GM20431 (cell line): ENCODE measurements around the gene CLCNKB.

ENCODE experiments used
- in situ Hi-C: fragments of 300-500 bp; cut with MseI, MboI; formaldehyde crosslinking; loops from one replicate; pipeline ENCODE4 v1.15.0; 2020; ENCODE audit warnings: low sequenced_read_pairs; ENCODE audit not compliant: unreplicated experiment

The CLCNKB gene

DNA sequence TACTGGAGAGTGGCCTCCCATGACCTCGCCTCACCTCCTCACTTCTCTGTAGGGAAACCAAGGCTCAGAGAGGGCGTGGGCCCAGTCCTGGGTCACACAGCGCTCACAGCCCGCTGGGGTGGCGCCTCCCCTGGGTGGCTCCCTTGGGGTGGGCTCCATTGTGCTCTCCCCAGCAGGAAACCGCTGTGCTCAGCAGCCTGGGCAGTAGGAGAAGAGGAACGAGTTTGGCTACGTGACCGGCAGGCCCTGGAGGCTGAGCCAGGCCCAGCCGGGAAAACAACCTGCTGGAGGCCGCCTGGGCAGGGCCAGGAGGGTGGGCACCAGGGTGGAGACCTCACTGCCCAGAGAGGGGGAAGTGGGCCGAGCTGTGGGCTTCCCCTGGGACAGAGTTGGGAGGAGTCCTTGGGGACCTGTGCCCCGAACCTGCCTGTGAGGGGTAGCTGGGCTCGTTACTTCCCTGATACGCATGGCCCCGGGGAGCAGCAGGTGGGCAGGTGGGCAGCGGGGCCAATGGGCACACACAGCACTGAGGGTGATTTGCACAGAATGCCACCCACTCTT is 44.8 kb downstream of the CLCNKB start:
- in situ Hi-C loops = loop anchor here (25.0 kb wide), 1 partner anchor 274 kb away; the partner anchor contains the start of genes FBXO42 and SZRD1

DNA sequence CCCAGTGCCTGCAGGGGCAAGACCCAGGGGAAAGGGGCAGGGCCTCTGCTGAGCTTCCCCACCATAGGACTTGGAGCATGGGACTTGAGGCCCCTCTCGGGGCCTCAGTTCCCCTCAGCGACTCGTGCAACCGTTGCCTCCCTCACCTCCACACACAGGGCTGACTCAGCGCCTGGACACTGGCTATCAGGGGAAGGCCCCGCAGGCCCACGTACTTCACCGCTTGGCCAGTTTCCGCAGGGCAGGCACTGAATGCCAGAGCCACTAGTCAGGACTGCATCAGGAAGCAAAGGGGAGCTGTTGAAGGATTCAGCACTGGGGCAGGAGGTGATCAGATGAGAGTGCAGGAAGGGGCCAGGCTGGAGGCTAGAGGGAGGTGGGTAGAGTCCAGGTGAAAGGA is 45.4 kb downstream of the CLCNKB start:
- in situ Hi-C loops = loop anchor here (25.0 kb wide), 1 partner anchor 273 kb away; the partner anchor contains the start of genes FBXO42 and SZRD1

DNA sequence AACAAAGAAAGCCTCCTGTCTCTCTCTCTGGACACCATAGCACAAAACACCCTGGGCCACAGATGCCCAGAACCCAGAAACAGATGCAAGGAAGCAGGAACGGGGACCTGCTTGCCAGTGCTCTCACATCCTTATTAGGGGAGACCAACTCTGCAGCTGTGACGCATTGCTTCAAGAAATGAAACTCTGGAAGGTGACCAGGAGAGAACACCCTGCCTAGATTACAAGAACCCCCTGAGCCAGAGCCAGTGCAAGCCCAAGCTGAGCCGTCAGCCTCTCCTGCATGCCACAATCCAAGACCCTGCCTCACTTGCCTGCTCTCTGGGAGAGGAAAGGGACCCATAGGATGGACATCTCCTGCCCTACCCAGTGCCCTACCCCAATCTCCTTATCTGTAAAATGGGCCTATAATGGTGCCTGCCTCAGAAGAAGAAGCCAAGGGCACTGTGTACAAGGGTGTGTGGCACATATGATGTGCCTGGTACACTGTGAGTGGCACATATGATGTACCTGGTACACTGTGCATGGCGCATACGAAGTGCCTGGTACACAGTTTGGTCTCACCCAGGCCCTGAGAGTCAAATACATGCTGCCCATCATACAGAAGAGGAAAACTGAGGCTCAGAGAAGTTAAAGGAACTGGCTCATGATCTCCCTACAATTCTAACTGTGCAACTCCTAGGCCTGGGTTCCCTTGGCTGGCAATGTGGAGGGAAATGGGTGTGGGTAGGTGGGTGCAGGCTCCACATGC is 46.7 kb downstream of the CLCNKB start:
- in situ Hi-C loops = loop anchor here (25.0 kb wide), 1 partner anchor 272 kb away; the partner anchor contains the start of genes FBXO42 and SZRD1

DNA sequence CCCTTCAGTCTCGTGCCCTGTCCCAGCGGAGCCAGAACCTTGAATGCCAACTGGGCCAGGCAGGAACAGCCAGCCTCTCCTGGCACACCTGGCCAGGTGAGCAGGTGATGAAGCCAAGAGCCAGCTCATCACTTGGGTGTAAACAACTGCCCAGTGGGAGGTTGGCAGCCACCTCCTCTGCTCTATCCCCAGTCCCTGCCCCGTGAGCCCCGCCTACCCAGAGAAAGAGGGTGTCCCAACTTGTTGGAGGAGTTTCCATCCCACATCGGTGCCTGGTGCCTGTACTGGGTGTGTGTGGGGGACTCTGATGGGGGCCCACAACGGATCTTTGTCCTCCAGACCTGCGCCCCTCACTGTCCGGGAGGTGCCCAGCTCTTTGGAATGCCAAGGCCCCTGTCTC is 47.7 kb downstream of the CLCNKB start:
- in situ Hi-C loops = loop anchor here (25.0 kb wide), 1 partner anchor 271 kb away; the partner anchor contains the start of genes FBXO42 and SZRD1

DNA sequence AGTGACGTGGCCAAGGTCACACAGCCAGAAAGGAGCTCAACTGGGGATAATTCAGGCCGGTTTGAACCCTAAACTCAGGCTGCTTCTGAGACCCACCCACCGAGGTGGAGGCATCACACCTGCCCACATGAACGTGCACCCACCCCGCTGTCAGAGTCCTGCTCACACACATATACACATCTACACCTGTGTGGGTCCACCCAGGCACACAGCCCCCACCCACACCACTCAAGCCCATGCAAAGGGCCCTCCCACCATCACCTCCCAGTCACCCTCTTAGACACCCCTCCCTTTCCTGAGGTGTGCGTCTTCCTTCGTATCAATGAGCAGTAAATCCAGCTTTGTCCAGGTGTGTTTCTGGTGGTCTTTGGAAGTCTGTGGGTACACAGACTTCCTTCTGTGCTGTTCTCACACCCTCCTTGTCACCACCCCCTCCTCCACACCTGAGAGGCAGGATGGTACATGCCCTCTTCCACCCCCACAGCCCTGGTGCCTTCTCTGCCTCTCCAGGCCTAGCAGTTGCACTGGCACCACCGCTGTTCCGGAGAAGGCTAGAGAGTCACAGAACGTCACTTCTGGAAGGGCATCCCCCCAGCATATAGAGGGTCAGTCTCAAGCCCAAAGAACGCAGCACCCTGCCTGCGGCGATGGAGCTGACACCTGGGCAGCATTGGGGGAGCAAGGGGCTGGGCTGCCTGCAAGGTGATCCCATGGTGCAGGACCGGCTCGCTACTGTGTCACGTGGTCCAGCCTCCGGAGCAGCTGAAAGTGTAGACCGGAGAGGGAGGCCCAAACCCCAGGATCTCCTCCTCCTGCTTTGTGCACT is 48.7 kb downstream of the CLCNKB start:
- in situ Hi-C loops = loop anchor here (25.0 kb wide), 1 partner anchor 270 kb away; the partner anchor contains the start of genes FBXO42 and SZRD1

DNA sequence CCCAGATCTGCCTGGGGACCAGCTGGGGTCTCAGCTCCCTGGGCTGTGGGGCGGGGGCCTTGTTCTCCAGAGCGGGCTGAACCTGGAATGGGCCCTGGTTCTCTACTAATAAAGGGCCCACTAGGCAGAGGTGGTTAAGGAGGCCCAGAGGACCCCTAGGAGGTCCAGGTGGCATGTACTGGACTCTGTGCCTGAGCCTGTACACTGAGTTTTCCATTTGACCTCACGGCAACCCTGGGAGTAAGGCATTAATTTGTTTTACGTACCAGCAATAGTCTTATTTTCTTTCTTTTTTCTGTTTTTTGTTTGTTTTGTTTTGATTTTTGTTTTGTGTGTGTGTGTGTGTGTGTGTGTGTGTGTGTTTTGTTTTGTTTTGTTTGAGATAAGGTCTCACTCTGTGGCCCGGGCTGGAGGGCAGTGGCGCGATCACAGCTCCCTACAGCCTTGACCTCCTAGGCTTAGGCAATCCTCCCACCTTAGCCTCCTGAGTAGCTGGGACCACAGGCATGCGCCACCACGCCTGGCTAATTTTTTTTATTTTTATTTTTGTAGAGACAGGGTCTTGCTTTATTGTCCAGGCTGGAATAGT is 49.4 kb downstream of the CLCNKB start:
- in situ Hi-C loops = loop anchor here (25.0 kb wide), 1 partner anchor 269 kb away; the partner anchor contains the start of genes FBXO42 and SZRD1

DNA sequence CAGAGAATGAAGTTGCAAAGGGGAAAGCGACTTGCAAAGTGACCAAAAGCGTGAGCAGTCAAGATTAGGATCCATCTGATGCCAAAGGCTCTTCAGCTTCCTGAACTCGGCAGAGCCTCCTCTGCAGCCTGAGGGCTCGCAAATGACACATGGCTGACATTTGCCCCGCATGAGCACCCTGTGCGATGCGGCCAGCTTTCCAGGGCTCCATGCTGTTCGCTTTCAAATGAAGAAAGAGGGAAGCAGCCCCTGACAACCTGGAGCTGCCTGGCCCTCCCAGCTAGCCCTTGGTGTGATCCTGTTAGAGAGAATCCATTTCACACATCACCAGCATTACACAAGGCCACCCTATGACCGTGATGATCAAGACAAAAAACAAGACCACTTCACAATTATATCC is 50.0 kb downstream of the CLCNKB start:
- in situ Hi-C loops = loop anchor here (25.0 kb wide), 1 partner anchor 269 kb away; the partner anchor contains the start of genes FBXO42 and SZRD1

DNA sequence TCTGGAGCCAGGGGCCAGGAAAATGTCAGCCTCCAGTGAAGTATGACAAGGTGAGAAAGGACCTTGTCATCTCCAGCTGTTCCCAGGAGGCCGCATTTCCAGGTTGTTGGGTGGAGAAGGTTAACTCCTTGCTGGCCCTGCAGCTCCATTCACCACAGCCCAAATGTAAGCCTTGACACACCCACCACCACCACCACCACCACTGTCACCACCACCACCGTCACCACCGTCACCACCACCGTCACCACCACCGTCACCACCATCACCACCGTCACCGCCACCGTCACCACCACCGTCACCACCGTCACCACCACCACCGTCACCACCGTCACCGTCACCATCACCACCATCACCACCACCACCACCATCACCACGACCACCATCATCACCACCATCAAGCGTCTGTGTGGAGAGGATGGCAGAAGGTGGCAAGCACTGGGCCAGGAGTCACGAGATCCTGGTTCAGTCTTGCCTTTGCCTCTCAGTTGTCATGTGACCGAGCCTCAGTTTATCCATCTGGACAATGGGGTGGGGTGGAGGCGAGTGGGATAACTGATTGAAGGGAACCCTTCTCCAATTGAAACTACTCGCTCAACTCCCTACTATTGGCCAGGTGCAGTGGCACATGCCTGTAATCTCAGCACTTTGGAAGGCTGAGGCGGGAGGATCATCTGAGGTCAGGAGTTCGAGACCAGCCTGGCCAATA is 51.0 kb downstream of the CLCNKB start:
- in situ Hi-C loops = loop anchor here (25.0 kb wide), 1 partner anchor 268 kb away; the partner anchor contains the start of genes FBXO42 and SZRD1

DNA sequence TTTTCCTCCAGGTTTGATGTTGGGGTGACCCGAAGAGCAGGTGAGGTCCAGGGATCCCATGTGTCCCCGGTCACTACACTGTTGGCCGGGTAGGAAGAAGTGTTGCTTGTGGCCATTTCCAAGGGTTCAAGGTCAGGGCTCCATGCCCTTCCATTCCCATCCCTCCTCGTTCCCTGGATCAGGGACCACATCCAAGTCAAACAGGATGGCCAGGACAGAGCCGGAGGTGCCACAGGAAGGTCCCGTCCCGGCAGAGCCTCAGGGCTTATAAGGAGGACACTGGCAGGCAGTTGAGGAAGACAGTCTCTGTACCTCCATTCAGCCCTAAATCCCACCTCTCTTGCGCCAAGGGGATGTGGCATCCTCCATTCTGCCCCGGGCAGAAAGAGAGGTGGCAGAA is 51.9 kb downstream of the CLCNKB start:
- in situ Hi-C loops = loop anchor here (25.0 kb wide), 1 partner anchor 267 kb away; the partner anchor contains the start of genes FBXO42 and SZRD1

DNA sequence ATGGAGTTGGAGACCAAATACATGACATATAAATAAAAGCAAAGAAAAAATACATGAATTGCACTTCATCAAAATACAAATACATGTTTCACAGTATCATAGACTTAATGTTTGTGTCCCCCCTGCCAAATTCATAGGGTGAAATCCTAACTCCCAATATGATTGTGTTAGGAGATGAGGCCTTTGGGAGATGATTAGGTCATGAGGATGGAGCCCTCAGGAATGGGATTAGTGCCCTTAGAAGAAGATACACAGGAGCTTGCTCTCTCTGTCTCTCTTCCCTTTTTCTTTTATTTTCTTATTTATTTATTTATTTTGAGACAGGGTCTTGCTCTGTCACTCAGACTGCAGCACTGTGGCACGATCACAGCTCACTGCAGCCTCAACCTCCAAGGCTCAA is 55.8 kb downstream of the CLCNKB start:
- in situ Hi-C loops = loop anchor here (25.0 kb wide), 1 partner anchor 263 kb away; the partner anchor contains the start of genes FBXO42 and SZRD1

DNA sequence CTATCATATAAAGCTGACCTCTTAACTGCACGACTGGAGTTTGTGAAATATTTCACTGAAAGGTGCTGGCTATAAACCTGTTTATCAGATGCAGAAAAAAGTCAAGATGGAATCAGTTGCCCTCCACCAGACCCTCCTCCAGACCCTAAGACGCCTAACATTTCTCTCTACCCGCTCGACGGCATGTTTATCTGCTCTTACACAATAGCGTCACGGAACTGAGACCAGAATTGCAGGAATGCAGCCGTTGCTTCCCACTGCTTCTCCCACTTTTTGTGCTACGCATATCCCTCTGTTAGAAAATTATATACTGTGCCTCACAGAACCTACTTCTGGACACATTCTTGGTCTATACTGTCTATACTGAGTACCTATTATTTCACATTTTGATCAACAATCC is 58.0 kb downstream of the CLCNKB start:
- in situ Hi-C loops = no loop called here
